Measurements from ENCODE around the gene RIC1. TPM values are rescaled to one million over a fixed set of nuclear protein-coding genes. Genes with fewer than 3 reads are reported as not detected.

The RIC1 gene
- polyA plus RNA-seq, 3 donors from 2014 or later, result 4.9 to 6.3 (median 5.2) TPM

Other genes starting within 250 kb of the RIC1 start
- gene PLGRKT, start 191.2 kb upstream of the RIC1 start, polyA plus RNA-seq, result 10 to 100 TPM; 45.4 to 59.6 (median 57.0) TPM
- gene CD274, start 178.6 kb upstream of the RIC1 start, polyA plus RNA-seq, result 1 to 10 TPM; 1.5 to 3.1 (median 2.4) TPM
- under 1 TPM in 2 of 3 donors, not detected in 1; 0.09 to 0.10 TPM for gene PDCD1LG2, start 118.6 kb upstream of the RIC1 start, polyA plus RNA-seq
- 10 to 100 TPM; 19.6 to 54.2 (median 31.0) TPM for gene ERMP1, start 204.0 kb downstream of the RIC1 start, polyA plus RNA-seq

Measured in immature natural killer cell (primary cell).